Suppressor macrophage treated with lipopolysaccharide for 4 hours (primary cell): ENCODE measurements around the gene MYO5C.

Experiments used
- DNase-seq: peaks from one replicate; pipeline ENCODE4 v3.0.0-alpha.2; 2020

The MYO5C gene

GRCh38 chr15:52164631-52165265, 130.9 kb downstream of the MYO5C start:
- no peak for DNase-seq

GRCh38 chr15:52163321-52164190, 132.0 kb downstream of the MYO5C start:
- no peak for DNase-seq

- DNase-seq: no peak
Observed at GRCh38 chr15:52162876-52163275, 132.7 kb downstream of the MYO5C start.

GRCh38 chr15:52162260-52162659, 133.3 kb downstream of the MYO5C start:
- no peak for DNase-seq

- DNase-seq: no peak
Observed at GRCh38 chr15:52161406-52161966, 134.1 kb downstream of the MYO5C start.

GRCh38 chr15:52159645-52160044, 136.0 kb downstream of the MYO5C start:
- DNase-seq: no peak

GRCh38 chr15:52158084-52158765, 137.4 kb downstream of the MYO5C start:
- no peak for DNase-seq

GRCh38 chr15:52155878-52156277, 139.7 kb downstream of the MYO5C start:
- no peak for DNase-seq

GRCh38 chr15:52154896-52155865, 140.4 kb downstream of the MYO5C start:
- no peak for DNase-seq

- DNase-seq: no peak
Observed at GRCh38 chr15:52153900-52154895, 141.4 kb downstream of the MYO5C start.

- DNase-seq: no peak
Observed at GRCh38 chr15:52151353-52151752, 144.3 kb downstream of the MYO5C start.

- no peak for DNase-seq
Observed at GRCh38 chr15:52150871-52151270, 144.7 kb downstream of the MYO5C start.

- DNase-seq: no peak
Observed at GRCh38 chr15:52150043-52150825, 145.4 kb downstream of the MYO5C start.

- DNase-seq: no peak
Observed at GRCh38 chr15:52148403-52148802, 147.2 kb downstream of the MYO5C start.

- no peak for DNase-seq
Observed at GRCh38 chr15:52146776-52147175, 148.8 kb downstream of the MYO5C start.

GRCh38 chr15:52146261-52146660, 149.3 kb downstream of the MYO5C start:
- DNase-seq: no peak

- DNase-seq: no peak
Observed at GRCh38 chr15:52144656-52145178, 150.9 kb downstream of the MYO5C start.

- DNase-seq: no peak
Observed at GRCh38 chr15:52143873-52144272, 151.7 kb downstream of the MYO5C start.
